Measurements from ENCODE around the gene FNBP1L. TPM values are rescaled to one million over a fixed set of nuclear protein-coding genes. Genes with fewer than 3 reads are reported as not detected.

The FNBP1L gene
- 114 and 162 TPM in 2 replicates for total RNA-seq (ENCODE audit: low replicate concordance)

DNA sequence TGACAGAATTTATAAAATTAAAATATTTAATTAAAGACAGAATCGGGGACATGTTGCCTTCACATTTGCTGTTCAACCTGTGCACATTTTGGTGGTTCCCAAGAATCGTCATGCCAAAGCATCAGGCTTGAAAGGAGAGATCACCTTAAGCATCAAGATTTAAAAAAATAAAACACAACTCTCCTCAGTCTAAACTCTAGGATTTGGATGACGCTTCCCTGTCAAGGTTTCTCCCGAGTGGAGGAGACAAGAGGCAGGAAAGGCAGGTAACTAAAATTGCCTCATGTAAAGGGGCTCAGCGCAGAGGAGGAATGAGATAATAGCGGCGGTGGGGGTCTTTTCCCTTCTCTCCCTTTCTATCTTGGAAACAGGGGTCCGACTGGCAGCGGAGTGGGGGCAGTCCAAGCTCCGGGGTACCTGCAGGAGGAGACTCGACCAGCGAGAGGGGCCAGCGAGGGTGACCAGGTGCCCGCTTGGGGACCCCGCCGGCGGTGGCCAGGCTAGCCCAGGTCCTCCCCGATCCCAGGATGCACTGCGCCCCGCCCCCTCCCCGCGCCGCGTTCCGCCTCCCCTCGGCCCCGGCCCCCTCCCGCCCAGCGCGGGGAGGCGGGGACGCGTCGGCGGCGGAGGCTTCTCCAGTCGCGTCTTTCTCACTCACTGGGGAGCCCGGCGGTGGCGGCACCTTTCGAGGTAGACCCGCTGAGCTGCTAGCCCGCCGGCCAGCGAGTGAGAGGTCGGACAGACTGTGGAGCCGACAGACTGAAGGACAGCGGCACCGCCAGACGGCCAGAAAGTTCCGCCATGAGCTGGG, at the start of gene FNBP1L:
Gene FNBP1L (plus strand): TSS at position 638 of the 811 bp plus-strand sequence. CDS start 164 bp downstream, at position 802.
- peaks cover 48% of the 10 kb centered on the region for H3K79me2 ChIP-seq (ENCODE audit: low read depth)
- peak within 1 kb of the TSS; percentile 98 for H3K27ac Mint-ChIP-seq
- no peaks in the 10 kb centered on the region for H3K9me3 ChIP-seq (ENCODE audit: low read depth)
- H2AFZ ChIP-seq (replicated peaks) = peak within 1 kb of the TSS; percentile 79
- peak within 1 kb of the TSS; percentile 96 for H3K4me3 ChIP-seq
- DNase-seq (ENCODE audit: low spot score) = peak; percentile 94
- no peaks in the 10 kb centered on the region for H3K27me3 ChIP-seq
- peak within 1 kb of the TSS; percentile 94 for H3K4me2 ChIP-seq
- peaks cover 20% of the 10 kb centered on the region for H3F3A ChIP-seq (ENCODE audit: low read depth)
- H4K20me1 ChIP-seq (ENCODE audit: low read depth) = peaks cover 38% of the 10 kb centered on the region
- H3K4me1 ChIP-seq = peaks cover 24% of the 10 kb centered on the region
- peaks cover 7% of the 10 kb centered on the region for H3K27me3 Mint-ChIP-seq (ENCODE audit: insufficient read depth, low read depth)
- H3K4me3 Mint-ChIP-seq = peak within 1 kb of the TSS; percentile 98
- no peaks in the 10 kb centered on the region for H3K36me3 ChIP-seq
- peaks cover 4% of the 10 kb centered on the region for H3K9me3 Mint-ChIP-seq
- peaks cover 16% of the 10 kb centered on the region for H3K4me1 Mint-ChIP-seq
- peaks cover 16% of the 10 kb centered on the region for H3K36me3 Mint-ChIP-seq
- H3K27ac ChIP-seq = peak within 1 kb of the TSS; percentile 96
- H3K9ac ChIP-seq = peak within 1 kb of the TSS; percentile 94
- TF ChIP-seq, protein P1, sequence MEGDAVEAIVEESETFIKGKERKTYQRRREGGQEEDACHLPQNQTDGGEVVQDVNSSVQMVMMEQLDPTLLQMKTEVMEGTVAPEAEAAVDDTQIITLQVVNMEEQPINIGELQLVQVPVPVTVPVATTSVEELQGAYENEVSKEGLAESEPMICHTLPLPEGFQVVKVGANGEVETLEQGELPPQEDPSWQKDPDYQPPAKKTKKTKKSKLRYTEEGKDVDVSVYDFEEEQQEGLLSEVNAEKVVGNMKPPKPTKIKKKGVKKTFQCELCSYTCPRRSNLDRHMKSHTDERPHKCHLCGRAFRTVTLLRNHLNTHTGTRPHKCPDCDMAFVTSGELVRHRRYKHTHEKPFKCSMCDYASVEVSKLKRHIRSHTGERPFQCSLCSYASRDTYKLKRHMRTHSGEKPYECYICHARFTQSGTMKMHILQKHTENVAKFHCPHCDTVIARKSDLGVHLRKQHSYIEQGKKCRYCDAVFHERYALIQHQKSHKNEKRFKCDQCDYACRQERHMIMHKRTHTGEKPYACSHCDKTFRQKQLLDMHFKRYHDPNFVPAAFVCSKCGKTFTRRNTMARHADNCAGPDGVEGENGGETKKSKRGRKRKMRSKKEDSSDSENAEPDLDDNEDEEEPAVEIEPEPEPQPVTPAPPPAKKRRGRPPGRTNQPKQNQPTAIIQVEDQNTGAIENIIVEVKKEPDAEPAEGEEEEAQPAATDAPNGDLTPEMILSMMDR (IDR thresholded peaks at IDR 0.05) = no peak

DNA sequence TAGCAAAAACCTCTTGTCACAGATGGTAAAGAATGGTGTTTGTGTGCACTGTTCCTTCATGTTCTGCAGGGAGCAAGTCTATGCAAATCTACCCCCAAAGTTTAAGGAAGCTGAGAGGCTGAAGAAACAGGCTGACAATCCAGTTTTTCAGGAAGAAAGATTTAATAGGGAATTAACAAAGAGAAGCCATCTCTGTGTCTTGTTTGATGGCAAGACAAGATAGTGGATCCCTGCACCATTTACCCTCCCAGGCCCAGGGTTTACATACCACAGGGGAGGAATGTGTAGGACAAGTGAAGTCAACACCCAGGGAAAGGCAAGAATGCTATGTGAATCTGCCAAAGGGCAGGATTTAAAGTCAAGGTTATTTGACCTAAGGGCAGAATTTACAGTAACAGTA, 48.1 kb upstream of the FNBP1L start:
- H3K27ac Mint-ChIP-seq = no peak overlapping the region
- H3K36me3 Mint-ChIP-seq = no peaks in the 10 kb centered on the region
- Histone ChIP-seq H3K9ac (no peak overlapping the region), H3K79me2 (ENCODE audit: low read depth) (no peaks in the 10 kb centered on the region), H3K27me3 (no peaks in the 10 kb centered on the region), H3K9me3 (ENCODE audit: low read depth) (no peaks in the 10 kb centered on the region), H3F3A (ENCODE audit: low read depth) (no peaks in the 10 kb centered on the region), H2AFZ (replicated peaks) (no peak overlapping the region), H3K36me3 (no peaks in the 10 kb centered on the region), H4K20me1 (ENCODE audit: low read depth) (no peaks in the 10 kb centered on the region), H3K27ac (no peak overlapping the region), H3K4me3 (no peak overlapping the region), H3K4me1 (no peaks in the 10 kb centered on the region), H3K4me2 (no peak overlapping the region)
- no peaks in the 10 kb centered on the region for H3K4me1 Mint-ChIP-seq
- H3K9me3 Mint-ChIP-seq = no peaks in the 10 kb centered on the region
- no peak for DNase-seq (ENCODE audit: low spot score)
- no peak overlapping the region for H3K4me3 Mint-ChIP-seq
- H3K27me3 Mint-ChIP-seq (ENCODE audit: insufficient read depth, low read depth) = no peaks in the 10 kb centered on the region
- TF ChIP-seq EZH2 (IDR thresholded peaks at IDR 0.05) (no peak), EZH2phosphoT487 (IDR thresholded peaks at IDR 0.05) (no peak)
- TF ChIP-seq, protein P1 (IDR thresholded peaks at IDR 0.05) = no peak

GRCh38 chr1:93408203-93408602, 39.7 kb upstream of the FNBP1L start:
- Histone ChIP-seq H3K9me3 (ENCODE audit: low read depth) (no peaks in the 10 kb centered on the region), H3K4me3 (no peak overlapping the region), H3F3A (ENCODE audit: low read depth) (no peaks in the 10 kb centered on the region), H2AFZ (replicated peaks) (no peak overlapping the region), H3K36me3 (no peaks in the 10 kb centered on the region), H3K79me2 (ENCODE audit: low read depth) (no peaks in the 10 kb centered on the region), H4K20me1 (ENCODE audit: low read depth) (no peaks in the 10 kb centered on the region), H3K4me2 (no peak overlapping the region), H3K27me3 (no peaks in the 10 kb centered on the region), H3K9ac (no peak overlapping the region), H3K27ac (no peak overlapping the region), H3K4me1 (no peaks in the 10 kb centered on the region)
- Mint-ChIP-seq H3K4me3 (no peak overlapping the region), H3K9me3 (peaks cover 17% of the 10 kb centered on the region), H3K27ac (no peak overlapping the region), H3K36me3 (no peaks in the 10 kb centered on the region), H3K4me1 (no peaks in the 10 kb centered on the region), H3K27me3 (ENCODE audit: insufficient read depth, low read depth) (no peaks in the 10 kb centered on the region)
- no peak for DNase-seq (ENCODE audit: low spot score)
- no peak for TF ChIP-seq EZH2phosphoT487 (IDR thresholded peaks at IDR 0.05)

DNA sequence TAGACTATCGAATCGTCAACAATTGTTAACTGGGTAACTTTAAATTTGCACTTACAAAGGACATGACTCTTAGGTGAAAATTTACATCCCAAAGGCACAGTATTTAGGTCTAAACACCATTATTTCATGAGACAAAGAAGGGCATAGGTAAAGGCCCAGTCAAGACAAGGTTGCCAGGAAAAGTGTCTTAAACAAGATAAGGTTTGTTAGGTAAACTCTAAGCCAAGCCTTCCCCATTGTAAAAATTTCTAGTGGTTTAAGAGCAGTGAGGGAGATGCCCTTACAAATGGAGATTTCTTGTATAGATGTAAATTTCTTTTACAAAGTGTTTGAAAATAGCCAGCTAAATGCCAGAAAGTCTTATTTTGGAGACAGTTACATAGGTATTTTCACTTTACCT, 36.9 kb upstream of the FNBP1L start:
- DNase-seq (ENCODE audit: low spot score) = no peak
- H3K4me3 ChIP-seq = no peak overlapping the region

More for the DNA sequence above, 36.9 kb upstream of the FNBP1L start:
- H3K27ac ChIP-seq = no peak overlapping the region
- H3K36me3 ChIP-seq = no peaks in the 10 kb centered on the region
- no peak overlapping the region for H3K4me2 ChIP-seq
- H3K4me3 Mint-ChIP-seq = no peak overlapping the region
- no peaks in the 10 kb centered on the region for H3K4me1 Mint-ChIP-seq
- H3F3A ChIP-seq (ENCODE audit: low read depth) = no peaks in the 10 kb centered on the region
- H3K79me2 ChIP-seq (ENCODE audit: low read depth) = no peaks in the 10 kb centered on the region
- no peaks in the 10 kb centered on the region for H3K27me3 ChIP-seq
- H3K9ac ChIP-seq = no peak overlapping the region
- H3K9me3 Mint-ChIP-seq = peaks cover 15% of the 10 kb centered on the region
- TF ChIP-seq EZH2phosphoT487 (IDR thresholded peaks at IDR 0.05) (no peak), EZH2 (IDR thresholded peaks at IDR 0.05) (no peak)
- TF ChIP-seq, protein P1 (IDR thresholded peaks at IDR 0.05) = no peak
- H3K27ac Mint-ChIP-seq = no peak overlapping the region
- H2AFZ ChIP-seq (replicated peaks) = no peak overlapping the region
- H3K27me3 Mint-ChIP-seq (ENCODE audit: insufficient read depth, low read depth) = no peaks in the 10 kb centered on the region
- H3K4me1 ChIP-seq = no peaks in the 10 kb centered on the region
- no peaks in the 10 kb centered on the region for H3K36me3 Mint-ChIP-seq
- H3K9me3 ChIP-seq (ENCODE audit: low read depth) = no peaks in the 10 kb centered on the region
- H4K20me1 ChIP-seq (ENCODE audit: low read depth) = no peaks in the 10 kb centered on the region

Data from neural progenitor cell (in vitro differentiated cells).